Islet precursor cell (in vitro differentiated cells): ENCODE measurements around the gene MYT1.
A peak's percentile ranks its signal among the peaks of the same experiment; 100 is the strongest.

Experiments
- DNase-seq: peaks from one replicate; pipeline ENCODE4 v3.0.0-alpha.2; 2018

MYT1 gene

DNA sequence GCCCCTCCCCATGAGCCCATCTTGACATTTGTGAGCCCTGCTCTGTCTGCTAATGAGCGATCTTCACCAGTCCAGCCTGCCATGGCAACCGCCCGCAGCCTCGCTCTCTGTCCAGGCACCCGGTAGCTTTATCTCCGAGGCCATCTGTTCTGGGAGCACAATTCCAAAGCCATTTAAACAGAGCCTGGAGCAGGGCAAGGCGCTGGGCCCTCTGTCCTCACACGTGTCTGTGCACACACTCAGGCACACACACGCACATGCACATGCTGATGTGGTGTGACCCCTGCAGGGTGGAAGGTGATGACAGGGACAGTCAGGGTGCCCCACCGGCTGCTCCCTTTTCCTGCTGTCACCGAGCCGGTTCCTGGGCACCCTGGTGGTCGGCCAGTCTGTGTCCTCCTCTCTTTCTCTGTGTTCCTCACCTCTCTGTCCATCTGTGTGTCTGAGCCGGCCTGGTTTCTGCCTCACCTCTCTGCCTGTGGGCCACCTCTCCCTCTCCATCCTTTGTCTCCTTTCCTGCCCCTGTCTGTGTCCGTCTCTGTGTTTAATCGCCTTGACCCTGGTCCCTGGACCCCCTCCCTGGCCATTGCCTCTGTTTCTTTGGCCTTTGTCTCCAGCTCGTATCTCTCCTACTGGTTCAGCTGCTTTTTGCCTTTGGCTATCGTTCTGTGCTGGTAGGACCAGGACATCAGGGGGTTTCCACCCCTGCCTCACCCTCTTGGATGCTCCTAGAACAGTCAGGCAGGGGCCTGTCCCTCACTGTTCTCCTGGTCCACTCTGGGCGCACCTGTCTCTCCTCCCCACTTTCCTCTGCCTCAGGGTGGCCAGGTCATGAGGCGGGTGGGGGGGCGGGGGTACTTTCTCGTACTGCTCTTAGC, 8.8 kb upstream of the MYT1 start:
- no peak for DNase-seq

DNA sequence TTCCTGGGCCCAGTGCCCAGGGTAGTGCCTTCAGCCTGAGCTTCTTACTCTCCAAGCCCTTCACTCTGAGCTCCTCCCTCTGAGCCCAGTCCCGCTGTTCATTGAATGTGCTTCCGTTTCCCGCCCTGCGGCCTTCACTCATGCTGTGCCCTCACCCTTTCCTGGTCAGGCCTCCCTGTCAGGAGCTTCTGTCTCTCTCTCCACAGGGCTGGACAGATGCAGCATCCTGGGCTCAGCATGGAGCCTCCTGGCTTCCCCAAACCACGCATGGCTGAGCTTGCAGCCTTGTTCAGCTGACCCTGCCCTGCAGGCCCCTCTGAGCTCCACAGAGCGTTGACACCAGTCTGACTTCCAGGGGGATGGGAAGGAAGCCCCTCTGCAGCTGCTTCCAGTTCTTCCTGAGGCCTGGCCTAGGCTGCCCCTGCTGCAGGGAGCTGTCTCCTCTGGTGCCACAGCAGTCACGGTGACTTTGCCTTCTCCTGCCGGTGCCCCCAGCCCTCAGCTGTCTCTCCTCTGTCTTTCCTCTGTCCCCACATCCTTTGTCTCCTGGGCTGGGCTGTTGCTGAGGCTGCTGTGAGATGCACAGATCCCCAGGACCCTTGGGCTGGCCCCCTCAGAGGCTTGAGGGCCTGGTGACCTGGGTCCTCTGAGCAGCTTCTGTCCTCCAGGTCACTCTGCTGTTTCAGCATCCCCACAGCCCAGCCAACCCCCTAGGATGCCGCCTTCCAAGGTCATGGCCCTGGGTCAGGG, 7.9 kb upstream of the MYT1 start:
- no peak for DNase-seq

DNA sequence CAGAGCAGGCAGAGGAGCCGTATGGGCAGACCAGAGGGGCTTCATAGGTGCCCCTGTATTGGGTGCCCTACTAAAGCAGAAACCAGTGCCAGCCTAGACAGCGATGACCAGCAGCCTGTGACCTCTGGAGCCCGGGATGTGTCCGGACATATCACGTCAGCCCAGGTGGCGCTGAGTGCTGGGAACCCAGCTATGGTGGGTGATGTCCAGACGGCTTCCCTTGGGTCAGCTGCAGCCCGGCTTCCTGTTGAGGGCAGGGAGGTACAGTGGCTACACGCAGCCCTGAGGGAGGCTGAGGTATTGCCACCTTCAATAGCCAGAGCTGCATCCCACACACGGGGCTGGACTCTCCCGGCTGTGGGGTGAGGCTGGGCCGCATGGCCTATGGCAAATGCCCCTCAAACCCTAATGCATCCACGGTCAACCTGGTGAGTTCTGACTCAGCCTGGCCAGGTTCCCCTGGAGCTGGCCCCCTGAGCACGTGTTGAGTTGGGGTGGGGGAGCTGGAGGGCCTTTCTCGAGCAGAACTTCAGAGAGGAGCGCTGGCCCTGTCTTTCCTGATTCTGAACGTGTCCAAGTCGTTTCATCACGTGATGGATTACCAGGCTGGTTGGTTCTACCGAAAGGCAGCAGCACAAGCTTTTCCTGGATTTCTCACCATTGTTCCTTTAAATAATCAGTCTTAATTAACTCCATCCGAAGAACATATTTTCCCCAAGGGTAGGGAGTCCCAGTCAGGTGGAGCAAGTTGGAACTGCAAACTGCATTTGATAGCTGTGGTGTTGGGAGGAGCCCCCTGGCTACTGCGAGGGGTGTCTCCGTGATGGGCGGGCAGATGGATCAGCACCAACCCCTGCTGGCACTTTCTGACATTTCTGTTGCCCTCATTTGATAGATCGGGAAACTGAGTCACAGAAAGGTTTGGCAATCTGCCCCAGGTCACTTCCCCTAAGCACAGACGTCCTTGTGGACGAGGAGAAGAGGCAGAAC, 7.1 kb upstream of the MYT1 start:
- no peak for DNase-seq

DNA sequence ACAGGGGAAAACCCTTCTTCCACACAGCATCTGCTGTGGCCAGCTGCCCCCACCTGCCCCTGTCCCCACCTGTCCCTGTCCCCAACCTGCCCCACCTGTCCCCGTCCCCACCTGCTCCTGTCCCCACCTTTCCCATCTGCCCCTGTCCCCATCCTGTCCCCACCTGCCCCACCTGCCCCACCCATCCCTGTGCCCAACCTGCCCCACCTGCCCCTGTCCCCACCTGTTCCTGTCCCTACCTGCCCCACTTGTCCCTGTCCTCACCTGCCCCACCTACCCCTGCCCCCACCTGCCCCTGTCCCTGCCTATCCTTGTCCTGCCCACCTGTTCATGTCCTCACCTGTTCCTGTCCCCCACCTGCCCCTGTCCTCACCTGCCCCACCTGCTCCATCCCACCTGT, 6.4 kb upstream of the MYT1 start:
- DNase-seq: no peak

DNA sequence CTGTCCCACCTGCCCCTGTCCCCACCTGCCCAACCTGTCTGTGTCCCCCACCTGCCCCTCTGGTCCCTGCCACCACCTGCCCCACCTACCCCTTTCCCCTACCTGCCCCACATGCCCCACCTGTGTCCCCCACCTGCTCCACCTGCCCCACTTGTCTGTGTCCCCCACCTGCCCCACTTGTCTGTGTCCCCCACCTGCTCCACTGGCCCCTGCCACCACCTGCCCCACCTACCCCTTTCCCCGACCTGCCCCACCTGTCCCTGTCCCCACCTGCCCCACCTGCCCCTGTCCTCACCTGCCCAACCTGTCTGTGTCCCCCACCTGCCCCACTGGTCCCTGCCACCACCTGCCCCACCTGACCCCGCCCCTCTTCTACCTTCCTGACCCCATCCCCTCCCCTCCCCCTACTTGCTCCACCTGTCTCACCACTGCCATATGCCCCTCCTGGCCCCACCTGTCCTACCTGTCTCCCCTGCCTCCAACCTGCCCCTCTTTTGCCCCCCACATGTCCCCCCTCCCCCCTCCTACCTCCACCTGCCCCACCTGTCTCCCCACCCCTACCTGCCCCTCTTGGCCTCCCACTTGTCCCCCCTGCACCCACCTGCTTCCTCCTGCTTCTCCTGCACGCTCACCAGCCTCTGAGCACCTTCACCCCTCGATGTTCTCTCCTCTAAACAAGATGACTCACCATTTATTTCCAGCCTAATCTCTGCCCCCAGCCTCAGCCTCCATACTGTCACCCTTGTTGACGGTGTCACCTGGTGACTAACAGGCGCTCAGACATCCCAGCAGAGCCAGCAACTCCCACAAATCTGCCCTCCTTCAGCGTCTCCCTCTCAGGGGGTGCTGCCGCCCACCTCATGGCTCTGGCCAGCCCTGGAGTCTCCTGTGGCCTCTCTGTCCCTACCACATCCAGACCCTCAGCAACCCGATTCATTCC, 5.6 kb upstream of the MYT1 start:
- DNase-seq: no peak

DNA sequence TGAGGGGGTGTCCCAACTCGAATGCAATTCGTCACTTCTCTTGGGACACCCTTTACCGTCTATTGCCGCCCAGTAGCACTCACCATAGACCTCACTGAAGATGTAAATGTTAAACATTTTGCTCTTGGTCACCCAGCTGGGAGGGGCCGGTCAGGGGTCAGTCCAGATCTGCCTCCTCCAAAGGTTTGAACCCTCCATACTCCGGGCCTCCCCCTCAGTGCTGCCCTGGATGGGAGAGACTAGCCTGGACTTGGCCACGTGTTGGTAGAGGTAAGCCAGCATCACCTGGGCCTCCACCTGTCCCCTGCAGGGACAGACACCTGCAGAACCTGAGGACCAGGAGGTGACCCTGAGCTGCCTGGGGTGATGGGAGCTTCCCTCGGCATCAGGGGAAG, 5.0 kb upstream of the MYT1 start:
- DNase-seq: no peak

DNA sequence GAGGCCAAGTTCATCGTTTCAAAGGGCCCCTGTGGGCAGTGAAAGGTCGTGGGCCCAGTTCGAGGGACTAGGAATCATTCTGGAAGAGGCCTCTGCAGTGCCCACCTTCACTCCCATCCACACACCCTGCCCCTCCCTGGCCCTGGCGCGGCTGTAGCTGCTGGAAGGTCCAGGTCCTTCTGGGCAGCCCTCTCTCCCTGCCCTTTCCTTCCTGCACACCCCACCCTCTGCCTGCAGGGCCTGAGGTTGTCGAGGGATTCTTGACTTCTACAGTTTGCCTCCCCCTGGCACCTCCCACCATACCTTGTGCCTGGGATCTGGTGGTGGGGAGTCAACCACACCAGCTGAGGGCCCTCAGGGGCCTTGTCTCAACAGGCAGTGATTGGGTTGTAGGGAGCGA, 4.5 kb upstream of the MYT1 start:
- DNase-seq: no peak

DNA sequence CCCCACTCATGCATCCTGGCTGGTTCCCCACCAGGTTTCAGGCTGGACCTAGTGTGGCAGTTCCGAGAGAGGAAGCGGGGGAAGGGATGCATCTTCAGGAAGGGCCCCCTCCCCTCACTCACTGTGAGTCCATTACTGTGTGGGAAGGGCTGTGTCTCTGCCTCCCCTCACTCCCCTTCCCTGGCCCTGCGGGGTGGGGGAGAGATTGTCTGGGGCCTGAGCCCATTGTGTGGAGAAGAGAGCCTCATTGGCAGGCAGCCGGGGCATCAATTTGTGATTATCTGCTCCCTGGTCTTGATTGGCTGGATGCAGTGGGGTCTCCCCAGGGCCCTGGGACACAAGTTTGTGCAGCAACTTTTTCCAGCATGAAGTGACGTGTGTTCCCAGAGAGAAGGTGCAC, 4.1 kb upstream of the MYT1 start:
- no peak for DNase-seq

DNA sequence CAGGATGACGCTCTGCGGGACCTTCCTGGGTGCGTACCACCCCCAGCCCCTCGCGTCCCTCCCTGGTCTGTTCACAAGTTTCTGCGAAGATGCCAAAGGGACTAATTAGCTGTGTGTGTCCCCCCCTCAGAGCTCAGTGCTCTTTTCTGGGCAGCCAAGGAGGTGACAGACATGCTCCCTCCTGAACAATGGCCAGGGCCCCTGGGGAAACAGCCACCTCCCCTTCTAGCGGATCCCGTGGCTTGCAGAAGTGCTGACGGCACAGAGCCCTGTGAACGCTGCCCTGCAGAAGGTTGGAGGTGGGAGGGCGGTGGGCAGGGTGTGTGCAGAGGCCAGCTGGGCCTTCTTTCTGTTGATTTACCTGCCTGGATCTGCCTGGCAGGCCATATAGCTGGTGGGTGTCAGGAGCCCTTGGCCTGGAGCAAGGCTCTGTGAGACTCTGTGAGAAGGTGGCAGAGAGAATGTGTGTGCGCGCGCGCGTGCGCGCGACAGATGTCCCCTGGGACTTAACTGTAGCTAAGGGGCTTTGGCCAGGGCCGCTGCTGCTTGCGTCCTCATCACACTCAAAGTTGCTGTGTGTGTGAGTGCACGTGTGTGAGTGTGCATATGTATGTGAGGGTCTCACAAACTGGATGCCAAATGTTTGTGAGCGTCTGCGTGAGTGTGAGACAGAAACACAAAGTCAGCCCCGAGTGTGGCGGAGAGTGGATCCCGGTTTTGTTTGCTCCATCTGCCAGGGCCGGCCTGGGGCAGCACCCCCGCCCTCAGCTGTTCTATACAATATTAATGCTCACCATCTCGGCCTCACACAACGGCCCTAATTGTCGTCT, 3.5 kb upstream of the MYT1 start:
- DNase-seq: no peak

DNA sequence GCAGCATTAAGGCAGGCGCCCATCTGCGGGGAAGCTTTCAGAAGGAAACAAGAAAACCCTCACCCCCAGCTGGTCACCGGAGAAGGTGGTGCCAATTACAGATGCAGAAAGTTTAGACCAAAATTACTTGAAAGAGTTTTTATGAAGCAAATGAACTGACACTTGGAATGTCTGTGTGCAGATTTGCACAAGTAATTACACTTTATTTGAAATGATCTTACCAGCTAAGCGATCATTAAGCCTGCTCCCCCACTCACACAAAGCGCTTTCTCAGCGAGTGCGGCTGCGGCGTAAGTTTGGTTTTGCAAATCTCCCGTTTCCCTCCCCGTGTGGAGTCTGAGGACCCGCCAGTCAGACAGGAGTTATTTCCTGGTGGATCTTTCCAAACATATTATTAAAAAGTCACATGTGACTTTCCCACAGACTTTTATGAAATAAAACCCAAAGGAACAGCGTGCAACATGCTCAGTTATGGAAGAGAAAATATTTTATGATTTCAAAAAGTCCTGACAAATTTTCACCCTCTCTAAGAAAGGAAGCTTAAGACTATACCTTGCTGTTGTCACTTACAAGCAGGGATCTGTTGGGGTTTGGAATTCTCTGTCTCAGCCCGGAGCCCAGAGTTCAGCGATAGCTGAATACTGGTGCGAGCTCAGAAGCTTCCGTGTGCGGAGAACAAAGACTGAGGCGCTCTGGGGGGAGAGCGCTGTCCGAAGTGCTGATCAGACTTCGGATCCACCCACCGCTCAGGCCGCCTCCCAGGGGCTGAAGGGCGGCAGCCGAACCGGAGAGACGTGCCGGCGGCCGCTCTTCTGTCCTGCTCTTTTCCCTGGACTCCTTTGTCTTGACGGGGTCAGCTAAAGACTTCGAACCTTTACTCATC, 2.7 kb upstream of the MYT1 start:
- peak; percentile 86 for DNase-seq

DNA sequence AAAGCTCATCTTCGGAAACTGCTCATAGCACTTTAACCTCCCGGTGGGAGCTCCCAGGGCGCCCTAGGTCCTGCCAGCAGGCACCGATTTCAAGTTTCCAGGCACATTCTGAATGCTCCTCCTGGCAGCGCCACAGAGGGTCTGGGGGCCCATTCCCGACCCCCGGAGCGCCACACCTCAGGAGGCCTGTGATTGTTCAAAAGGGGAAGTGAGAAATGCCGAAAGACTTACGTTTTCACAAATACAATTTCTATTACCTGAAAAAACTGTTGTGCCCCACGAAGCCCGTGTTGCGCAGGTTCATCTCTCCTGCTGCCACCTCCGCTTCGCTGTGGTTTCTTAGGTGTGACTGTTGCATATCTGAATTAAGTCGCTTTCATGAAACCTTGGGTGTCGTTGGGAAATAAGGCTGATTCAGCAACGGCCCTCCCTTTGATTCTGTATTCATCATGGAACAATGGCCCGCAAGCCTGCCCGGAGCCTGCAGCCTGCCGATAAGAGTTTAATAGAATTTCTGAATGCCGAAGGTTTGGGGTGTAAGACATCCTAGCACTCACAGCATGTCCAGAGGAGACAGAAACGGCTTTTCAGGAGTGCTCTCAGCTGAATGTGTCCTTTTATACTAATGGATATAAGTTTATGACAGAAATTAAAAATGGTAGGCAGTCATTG, 1.9 kb upstream of the MYT1 start:
- DNase-seq: no peak

DNA sequence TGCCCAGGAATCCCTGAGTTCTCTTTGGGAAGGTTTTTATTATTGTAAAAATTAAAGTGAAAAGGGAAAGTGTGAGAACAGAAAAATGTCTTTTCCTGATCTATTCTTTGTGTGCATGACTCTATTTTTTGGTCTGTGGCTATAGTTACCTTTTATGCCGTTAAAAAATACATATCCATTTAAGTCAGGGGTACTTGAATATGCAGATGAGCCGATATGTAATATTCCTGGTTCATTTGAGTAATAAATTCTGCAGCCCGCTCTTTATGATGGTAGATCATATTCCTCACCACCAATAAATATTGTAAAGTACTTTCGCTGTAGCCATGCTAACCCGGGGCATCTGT, 503 bp upstream of the MYT1 start:
- DNase-seq: no peak

DNA sequence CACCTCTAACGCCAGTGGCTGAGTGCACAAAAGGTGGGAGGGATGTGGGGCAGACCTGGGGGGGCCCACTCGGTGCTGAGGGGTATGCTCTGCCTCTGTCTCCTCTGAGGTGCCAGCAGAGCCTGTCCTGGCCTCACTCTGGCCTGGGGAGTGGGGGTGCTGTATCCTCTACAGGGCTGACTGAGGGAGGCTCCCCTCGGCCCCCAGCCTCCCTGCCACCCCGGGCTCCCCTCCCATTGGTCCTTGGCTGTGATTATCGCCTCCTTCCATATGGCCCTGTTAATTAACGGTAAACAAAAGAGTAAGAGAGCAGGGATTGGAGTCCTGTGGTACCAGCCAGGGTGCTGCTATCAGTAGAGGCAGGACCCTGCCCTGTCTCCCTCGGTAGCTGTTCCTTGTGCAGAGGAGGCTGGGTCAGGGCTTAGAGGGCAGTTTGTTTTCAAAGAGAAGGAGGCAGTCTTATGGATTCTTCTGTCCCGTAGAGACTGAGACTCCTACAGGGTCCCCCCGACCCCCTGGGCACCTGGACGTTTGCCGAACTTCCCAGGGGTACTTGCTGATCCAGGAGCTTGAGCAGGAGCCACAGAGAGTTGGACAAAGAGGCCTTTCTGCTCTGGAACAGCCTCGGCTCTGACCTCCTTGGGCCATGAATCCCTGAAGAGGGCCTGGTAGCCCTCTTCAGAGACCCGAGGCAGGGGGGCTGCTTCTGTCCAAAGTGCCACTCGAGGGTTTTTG, 1.8 kb downstream of the MYT1 start:
- DNase-seq: no peak

DNA sequence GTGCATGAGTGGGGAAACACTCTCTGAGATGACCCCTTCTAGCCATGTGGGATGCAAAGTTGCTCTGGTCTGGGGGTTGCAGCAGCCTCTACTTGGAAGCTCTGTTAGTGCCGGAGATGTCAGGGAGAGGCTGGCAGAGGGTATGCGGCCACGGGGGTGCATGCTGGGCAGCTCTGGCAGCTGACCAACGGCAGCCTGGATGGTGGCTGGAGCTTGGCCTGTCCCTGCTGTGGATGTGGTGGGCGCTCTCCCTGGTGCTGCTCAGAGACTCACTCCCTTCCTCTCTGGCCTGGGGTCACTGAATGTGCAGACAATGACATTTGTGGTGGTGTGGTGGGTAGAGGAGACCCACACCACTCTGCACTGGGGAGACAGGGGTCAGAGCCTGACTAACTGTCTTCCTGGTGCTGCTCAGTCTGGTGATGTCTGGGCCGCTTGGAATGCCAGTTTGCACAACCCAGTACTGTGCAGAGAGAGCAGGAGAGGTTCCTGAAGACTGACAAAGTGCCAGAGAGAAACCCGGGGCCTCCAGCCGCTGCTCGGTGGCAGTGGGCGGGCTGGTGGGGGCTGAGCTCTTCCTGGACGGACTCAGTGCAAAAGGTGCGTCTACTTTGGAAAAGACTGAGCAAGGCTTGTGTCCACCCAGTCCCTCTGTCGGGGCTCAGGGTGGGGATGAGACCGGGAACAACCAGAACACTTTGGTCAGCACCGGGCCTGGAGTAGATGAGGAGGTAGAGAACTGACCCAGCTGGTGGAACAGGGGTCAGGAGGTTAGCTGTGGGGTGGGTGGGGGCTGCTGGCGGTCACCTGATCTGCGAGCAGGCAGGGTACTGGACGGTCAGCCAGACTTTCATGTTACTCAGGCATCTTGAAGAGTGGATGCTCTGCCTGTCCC, 2.7 kb downstream of the MYT1 start:
- DNase-seq: peak; percentile 71

DNA sequence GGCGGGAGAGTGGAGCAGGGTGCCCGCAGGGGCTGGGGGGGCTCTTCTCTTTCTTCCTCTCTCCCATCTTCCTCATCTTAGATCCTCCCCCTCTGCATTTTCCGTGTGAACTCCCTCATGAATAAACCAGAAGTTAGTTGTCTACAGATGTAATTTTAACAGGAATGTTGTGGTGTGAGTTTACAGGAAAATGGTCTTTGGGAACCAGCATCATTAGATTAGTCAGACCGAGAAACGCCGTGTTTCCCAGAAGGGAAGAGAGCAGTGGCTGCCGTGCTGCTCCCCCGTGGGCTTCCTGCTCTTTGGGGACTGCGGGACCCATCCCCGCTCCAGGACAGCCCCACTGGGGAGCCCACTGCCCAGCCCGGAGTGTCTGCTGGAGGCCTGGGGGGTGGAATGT, 3.4 kb downstream of the MYT1 start:
- DNase-seq: no peak

DNA sequence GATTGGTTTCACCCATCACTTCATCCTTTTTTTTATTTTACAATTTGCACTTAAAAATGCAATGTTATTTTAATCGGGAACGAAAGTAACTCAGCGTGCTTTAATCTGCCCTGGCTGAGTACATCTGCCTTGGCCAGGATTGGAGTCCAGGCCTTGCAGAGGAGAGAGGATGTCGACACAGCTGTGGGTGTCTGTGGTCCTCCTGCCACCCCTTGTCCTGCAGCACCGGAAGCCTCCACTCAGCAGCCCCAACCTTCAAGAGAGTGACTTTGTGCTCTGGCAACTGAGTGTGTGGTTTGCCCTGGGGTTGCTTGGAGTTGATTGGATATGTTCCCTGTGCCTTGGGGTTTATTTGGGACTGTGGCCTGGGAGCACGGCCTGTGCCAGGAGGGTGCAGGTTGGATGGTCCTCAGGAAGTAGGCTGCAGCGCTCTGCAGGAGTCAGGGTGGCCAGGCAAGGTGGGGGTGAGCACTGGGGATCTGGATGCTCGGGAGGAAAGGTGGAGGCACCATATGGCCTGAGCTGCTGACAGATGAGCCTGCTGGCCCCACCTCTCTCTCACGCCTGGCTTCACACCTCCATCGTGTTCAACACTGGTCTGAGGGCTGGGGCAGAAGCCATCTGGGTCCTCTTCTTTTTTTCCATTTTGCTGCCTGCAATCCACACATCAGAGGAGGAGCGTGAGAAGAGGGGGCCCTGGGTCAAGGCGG, 4.3 kb downstream of the MYT1 start:
- no peak for DNase-seq

DNA sequence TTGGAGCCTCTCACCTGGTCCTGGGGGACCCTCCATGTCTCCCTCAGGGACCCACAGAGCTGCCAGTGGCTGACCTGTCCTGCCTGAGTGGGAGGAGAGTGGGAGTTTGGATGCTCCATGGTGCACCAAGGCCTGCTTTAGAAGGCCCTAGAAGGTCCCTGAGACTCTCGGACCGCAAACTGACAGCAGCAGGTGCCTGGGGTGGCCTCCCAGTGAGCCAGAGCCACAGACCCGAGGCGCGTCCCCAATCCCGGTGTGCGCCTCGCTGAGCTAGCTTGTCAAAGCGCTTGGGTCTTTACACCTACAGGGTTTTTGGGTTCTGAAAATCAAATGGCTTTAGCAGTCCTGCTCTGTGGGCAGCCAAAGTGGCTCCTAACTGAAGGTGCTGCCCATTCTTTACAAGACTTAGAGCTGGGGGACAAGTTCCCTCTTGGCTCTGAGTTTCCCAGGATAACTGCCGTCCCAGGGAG, 4.9 kb downstream of the MYT1 start:
- DNase-seq: no peak
